ENCODE data around the gene MPC1. TPM values are rescaled to one million over a fixed set of nuclear protein-coding genes. Genes with fewer than 3 reads are reported as not detected.

MPC1 gene
- total and polyA plus RNA-seq, 8 donors: 36.5 to 56.7 (median 42.8) TPM

GRCh38 chr6:166418691-166419143 is 36.0 kb upstream of the MPC1 start:
- Histone ChIP-seq H3K27ac (no peak overlapping the region), H3K9me3 (no peaks in the 10 kb centered on the region), H3K4me3 (no peak overlapping the region), H3K27me3 (no peaks in the 10 kb centered on the region), H3K4me1 (no peaks in the 10 kb centered on the region), H3K36me3 (peaks cover 0 to 93% of the 10 kb centered on the region in 2 donors)
- DNase-seq (no peak), ATAC-seq (no peak)
- no peak for TF ChIP-seq CTCF (IDR thresholded peaks at IDR 0.05)
- intact Hi-C loops (cut with DNase I): no loop called here

DNA sequence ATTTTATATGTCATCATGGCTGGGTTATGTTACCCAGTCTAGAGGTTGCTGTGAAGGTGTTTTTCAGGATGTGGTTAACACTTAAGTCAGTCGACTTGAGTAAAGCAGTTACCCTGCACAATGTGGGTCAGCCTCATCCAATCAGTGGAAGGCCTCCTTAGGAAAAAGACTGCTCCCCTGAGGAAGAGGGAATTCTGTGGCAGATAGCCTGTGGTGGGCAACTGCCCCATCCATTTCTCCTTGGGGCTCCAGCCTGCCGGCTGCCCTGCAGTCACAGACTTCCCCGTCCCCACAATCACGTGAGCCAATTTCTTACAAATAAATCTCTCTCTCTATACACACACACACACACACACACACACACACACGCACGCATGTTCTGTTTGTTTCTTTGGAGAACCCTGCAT is 34.5 kb upstream of the MPC1 start:
- DNase-seq: no peak
- H3K4me3 ChIP-seq: no peak overlapping the region
- ATAC-seq: no peak
- H3K9me3 ChIP-seq: no peaks in the 10 kb centered on the region
- no peaks in the 10 kb centered on the region for H3K4me1 ChIP-seq
- H3K27me3 ChIP-seq: no peaks in the 10 kb centered on the region
- peaks cover 0 to 93% of the 10 kb centered on the region in 2 donors for H3K36me3 ChIP-seq
- H3K27ac ChIP-seq: no peak overlapping the region
- no peak for TF ChIP-seq CTCF (IDR thresholded peaks at IDR 0.05)
- intact Hi-C loops (cut with DNase I): no loop called here

- H3K27ac ChIP-seq: no peak overlapping the region
- no peaks in the 10 kb centered on the region for H3K27me3 ChIP-seq
- no peak for ATAC-seq
- intact Hi-C loops (cut with DNase I): no loop called here
- peaks cover 0 to 93% of the 10 kb centered on the region in 2 donors for H3K36me3 ChIP-seq
- no peak for TF ChIP-seq CTCF (IDR thresholded peaks at IDR 0.05)
- no peaks in the 10 kb centered on the region for H3K9me3 ChIP-seq
- H3K4me3 ChIP-seq: no peak overlapping the region
- DNase-seq: no peak
- no peaks in the 10 kb centered on the region for H3K4me1 ChIP-seq
These were observed 33.1 kb upstream of the MPC1 start for GRCh38 chr6:166415833-166416347.

GRCh38 chr6:166415306-166415705 is 32.6 kb upstream of the MPC1 start:
- H3K27me3 ChIP-seq: no peaks in the 10 kb centered on the region
- intact Hi-C loops (cut with DNase I): no loop called here
- no peaks in the 10 kb centered on the region for H3K9me3 ChIP-seq
- H3K4me3 ChIP-seq: no peak overlapping the region
- H3K27ac ChIP-seq: no peak overlapping the region
- H3K4me1 ChIP-seq: no peaks in the 10 kb centered on the region
- no peak for ATAC-seq
- no peak for DNase-seq
- TF ChIP-seq CTCF (IDR thresholded peaks at IDR 0.05): no peak
- H3K36me3 ChIP-seq: peaks cover 0 to 93% of the 10 kb centered on the region in 2 donors

GRCh38 chr6:166413491-166413951 is 30.8 kb upstream of the MPC1 start:
- Histone ChIP-seq H3K9me3 (no peaks in the 10 kb centered on the region), H3K4me3 (no peak overlapping the region), H3K27ac (no peak overlapping the region), H3K27me3 (no peaks in the 10 kb centered on the region), H3K4me1 (no peaks in the 10 kb centered on the region), H3K36me3 (peaks cover 0 to 91% of the 10 kb centered on the region in 2 donors)
- ATAC-seq (no peak), DNase-seq (no peak)
- TF ChIP-seq CTCF (IDR thresholded peaks at IDR 0.05): no peak
- intact Hi-C loops (cut with DNase I): no loop called here

Data from left lung (tissue), 10 donors.